M059J (cell line): ENCODE measurements around the gene MSI2. TPM values are rescaled to one million over a fixed set of nuclear protein-coding genes. Genes with fewer than 3 reads are reported as not detected.

ENCODE experiments used
- DNase-seq: peaks from one replicate; pipeline ENCODE4 v3.0.0-alpha.2; 2012; ENCODE audit warnings: low read depth
- total RNA-seq: library from RNA; depleted of rRNA; stranded (reverse); fragments of >200 nt; shearing (Covaris generic); gene quantifications from 2 replicates; pipeline ENCODE4 v1.2.3, GENCODE V29; 2014

Gene MSI2
- total RNA-seq, 1 experiment from 2014 or later, result 28.6 TPM

- no peak for DNase-seq
These were observed 13.4 kb downstream of the MSI2 start for GRCh38 chr17:57269598-57270255.

- no peak for DNase-seq
These were observed 14.5 kb downstream of the MSI2 start for GRCh38 chr17:57270801-57271245.

DNA sequence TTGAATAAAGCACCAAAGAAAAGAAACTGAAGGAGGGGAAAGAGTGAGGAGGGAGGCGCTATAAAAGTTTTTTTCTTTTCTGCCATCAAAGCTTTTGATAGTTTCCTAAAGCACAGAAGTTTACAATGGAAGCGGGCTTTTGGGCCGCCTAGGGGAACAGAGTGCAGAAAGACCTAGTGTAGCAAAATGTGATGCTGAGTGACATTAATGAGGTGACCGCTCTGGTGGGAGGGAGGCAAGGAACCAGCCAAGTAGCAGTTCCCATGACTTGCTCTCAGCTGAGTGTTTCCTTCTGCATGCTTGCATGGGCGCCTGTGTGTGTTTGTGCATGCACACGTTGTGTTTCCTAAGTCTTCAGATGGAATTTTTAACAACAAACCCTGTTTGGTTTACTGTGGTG, 15.5 kb downstream of the MSI2 start:
- no peak for DNase-seq

DNA sequence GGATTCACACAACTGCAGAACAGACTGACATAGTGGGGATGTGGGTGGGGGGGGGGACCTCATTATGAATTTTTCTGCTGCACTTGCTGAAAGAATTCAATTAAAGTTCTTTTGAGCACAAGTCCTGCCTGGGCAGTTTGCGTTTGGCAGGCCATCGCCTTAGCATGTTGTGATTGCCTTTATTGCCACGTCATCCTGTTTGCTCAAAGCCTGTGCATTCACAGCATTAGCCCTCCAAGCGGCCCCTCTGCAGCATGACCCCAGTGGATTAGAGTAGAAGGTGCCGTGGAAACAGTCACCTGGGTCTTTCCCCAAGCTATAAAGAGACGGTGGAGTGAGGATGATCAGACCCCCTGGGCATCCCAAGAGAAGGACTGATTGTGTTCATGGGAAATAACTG, 17.2 kb downstream of the MSI2 start:
- DNase-seq, result no peak

GRCh38 chr17:57274162-57274561, 17.8 kb downstream of the MSI2 start:
- DNase-seq, result no peak

DNA sequence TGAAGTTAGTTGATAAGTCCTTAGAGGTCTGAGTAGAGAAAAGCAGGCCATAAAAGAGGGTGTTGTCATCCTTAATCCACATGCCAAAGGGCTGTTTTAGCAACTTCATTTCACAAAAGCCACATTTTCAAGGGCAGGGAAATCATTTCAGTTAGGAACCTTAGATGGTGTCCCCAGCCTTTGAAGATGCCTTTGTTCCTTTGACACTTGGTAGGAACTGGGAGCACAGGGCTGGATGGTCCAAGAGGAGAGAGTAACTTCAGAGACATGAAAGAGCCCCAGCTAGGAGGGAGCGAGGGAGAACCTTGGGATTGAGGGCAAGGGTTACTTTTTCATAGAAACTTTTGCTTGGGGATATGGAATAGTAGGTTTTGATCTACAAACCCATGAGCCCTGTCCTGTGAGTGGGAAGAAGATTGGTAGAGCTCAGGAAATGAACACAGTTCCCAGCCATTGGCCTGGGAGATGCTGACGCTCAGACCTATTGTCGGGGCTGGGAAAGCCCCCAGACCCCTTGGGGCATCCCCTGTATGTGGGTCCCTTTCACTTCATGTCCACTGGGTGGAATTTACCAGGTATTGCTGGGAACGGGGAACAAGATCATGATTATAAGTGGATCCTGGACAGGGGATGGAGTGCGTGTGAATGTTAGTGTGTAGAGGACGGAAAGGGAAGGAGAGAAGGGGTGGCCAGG, 18.9 kb downstream of the MSI2 start:
- no peak for DNase-seq

DNA sequence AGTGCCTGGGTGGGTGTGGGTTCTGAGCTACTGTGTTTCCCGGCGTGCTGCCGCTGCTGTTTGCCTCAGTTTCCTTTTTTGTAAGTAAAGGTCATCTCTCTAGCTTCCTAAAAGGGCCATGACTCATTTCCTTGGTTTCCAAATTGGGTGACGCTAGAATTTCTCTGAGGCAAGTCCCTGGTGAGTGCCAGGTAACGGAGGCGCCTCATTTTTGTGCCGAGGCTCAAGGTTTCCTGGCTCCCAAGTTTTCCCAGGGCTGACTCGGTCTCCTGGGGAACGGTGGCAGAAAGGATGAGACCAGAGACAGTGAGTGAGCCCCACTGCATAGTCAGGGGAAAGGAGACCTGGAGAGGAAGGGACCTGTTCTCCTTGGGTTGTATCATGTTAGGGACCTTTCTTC, 20.3 kb downstream of the MSI2 start:
- no peak for DNase-seq

- no peak for DNase-seq
These were observed 21.7 kb downstream of the MSI2 start for GRCh38 chr17:57277923-57278604.

- DNase-seq, result no peak
These were observed 22.5 kb downstream of the MSI2 start for GRCh38 chr17:57278740-57279387.

DNA sequence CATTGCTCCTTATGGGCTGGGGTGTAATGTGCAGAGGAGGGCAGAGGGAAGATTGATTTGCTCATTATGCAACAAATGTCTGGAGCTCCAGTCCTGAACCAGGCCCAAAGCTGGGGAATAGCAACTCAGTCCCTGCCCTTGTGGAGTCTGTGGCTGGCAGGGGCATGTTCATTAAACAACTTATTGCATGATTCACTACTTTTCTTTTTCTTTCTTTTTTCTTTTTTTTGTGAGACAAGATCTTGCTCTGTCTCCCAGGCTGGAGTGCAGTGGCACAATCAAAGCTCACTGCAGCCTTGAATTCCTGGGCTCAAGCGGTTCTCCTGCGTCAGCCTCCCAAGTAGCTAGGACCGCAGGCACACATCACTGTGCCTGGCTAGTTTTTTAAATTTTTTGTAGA, 23.1 kb downstream of the MSI2 start:
- DNase-seq, result no peak

- no peak for DNase-seq
These were observed 25.6 kb downstream of the MSI2 start for GRCh38 chr17:57281887-57282286.

- no peak for DNase-seq
These were observed 26.0 kb downstream of the MSI2 start for GRCh38 chr17:57282296-57282695.

DNA sequence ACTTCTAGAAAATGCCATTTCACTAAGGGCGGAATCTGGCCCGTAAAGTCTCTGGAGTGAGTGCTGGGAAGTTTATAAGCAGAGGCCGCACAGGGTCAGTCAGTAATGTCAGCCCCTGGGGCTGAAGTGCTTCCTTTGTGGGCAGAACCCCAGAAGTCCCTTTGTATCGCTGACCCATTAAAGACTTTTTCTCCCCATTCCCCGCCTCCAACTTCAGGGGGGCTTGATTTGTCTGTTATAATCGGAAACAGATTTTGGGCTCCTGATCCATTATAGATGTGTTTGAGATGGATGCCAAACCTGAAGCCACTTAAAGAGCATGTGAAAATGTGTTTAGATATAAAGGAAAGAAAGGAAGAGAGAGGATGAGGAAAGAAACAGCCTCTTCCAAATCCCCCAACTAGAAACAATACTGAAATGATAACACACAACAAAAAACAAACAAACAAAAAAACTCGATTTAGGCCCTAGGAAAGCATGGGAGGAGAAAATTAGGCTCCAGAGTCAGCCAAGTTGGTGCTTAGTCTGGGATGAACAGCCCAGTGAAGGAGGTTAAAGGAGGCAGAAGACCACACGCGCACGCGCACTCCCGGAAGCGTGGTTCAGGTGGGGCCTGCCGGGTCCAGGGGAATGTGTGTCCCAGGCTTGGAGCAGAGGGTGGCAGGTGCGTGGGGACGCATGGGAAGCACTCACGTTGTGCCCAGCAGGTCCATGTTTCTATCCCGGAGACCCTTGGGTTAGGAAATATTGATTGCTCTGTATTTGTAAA, 27.1 kb downstream of the MSI2 start:
- no peak for DNase-seq

GRCh38 chr17:57284583-57284982, 28.3 kb downstream of the MSI2 start:
- no peak for DNase-seq

GRCh38 chr17:57284984-57285646, 28.8 kb downstream of the MSI2 start:
- DNase-seq, result peak; percentile 30

- DNase-seq, result no peak
These were observed 29.4 kb downstream of the MSI2 start for GRCh38 chr17:57285701-57286100.

DNA sequence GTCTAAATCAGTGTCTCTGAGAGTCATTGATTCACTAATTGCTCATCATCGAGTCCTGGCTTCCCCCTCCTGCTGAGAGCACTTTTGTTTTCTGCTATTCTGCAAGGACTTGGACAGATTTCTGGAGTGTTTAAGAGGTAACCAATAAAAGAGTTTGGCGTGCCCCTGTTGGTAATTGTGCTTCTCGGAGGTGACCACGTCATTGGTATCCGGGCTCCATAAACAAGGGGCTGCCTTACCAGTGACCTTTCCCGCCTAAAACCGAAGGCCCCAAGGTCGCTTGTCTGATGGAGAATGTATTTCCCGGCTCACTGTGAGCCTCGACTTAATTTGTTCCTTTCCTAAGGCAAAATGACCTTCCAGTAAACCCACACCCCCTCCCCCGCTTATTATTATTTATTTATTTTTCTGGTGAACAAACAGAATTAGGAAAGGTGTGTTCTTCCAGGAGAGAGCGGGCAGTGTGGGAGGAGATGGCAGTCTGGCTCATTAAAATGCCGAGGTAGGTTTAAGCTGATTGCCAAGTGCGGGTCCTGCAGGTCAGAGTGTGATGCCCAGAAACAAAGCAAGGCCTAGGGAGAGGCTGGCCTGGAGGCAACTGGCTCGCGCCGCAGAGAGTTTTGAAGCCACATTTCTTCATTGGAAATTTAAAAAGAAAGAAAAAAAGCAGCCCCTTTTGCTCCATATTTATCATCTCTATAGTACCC, 30.2 kb downstream of the MSI2 start:
- DNase-seq, result peak; percentile 19

DNA sequence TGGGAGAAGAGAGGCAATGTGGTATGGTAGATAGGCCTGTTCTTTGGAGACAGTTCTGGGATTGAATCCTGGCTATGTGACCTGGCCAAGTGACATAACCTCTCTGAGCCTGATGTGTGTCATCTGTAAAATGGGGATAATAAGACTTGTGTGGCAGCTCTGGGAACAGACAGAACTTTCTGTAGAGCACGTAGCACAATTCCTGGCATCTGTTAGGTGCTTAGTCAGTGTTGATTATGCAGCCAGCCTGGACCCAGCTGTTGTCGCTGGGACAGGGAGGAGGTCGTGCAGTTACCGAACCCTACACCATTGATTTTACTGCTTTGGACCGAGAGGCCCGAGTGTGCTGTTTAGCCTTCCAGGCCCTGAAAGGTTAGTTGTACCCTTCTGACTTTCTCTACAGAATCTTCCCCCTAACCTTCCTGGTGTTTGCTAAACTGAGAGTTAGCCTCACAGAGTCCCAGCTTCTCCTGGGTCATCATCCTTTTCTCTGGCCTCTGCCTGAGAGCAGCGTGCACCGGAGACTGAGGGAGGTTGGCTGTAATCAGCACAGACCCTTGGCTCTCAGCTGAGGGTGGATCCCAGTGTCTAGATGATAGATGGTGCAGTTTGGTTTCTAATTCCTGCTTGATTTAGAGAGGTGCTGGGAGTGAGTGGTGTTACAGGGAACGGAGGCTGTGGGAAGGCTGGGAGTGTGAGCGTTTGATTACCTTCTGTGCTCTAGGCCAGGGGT, 31.9 kb downstream of the MSI2 start:
- no peak for DNase-seq

DNA sequence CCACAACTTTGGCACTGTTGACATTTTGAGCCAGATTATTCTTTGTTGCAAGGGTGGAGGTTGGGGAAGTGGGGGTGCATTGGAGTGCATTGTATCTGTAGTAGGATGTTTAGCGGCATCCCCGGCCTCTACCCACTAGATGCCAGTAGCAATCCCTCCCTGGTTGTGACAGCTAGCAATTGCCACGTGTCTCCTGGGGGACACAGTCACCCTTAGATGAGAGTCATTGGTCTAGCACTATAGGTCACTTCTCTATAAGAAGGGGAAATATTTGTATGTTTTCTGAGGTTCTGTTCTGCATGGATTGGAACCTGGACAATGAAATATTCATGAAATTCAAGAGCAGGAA, 32.4 kb downstream of the MSI2 start:
- no peak for DNase-seq

- no peak for DNase-seq
These were observed 32.8 kb downstream of the MSI2 start for GRCh38 chr17:57289130-57289529.
